Stimulated activated CD8-positive, alpha-beta memory T cell treated with anti-CD3 and anti-CD28 coated beads, Interleukin-4, amount 100 ng/mL, for 4 hours (primary cell): ENCODE results near the gene ALOX15B.
A peak's percentile ranks its signal among the peaks of the same experiment; 100 is the strongest.

Source experiments
- DNase-seq, 2 donors: peaks; one replicate each; pipeline ENCODE4 v3.0.0-alpha.2; 2020; ENCODE audit warnings: low read depth in 2 of 2, low spot score in 1 of 2

Gene ALOX15B

GRCh38 chr17:8038954-8039610 is at the start of gene ALOX15B:
Gene ALOX15B, plus strand, starts transcription at chr17:8039059. Its CDS starts 97 bp downstream, at chr17:8039156.
- DNase-seq: no peak

DNA sequence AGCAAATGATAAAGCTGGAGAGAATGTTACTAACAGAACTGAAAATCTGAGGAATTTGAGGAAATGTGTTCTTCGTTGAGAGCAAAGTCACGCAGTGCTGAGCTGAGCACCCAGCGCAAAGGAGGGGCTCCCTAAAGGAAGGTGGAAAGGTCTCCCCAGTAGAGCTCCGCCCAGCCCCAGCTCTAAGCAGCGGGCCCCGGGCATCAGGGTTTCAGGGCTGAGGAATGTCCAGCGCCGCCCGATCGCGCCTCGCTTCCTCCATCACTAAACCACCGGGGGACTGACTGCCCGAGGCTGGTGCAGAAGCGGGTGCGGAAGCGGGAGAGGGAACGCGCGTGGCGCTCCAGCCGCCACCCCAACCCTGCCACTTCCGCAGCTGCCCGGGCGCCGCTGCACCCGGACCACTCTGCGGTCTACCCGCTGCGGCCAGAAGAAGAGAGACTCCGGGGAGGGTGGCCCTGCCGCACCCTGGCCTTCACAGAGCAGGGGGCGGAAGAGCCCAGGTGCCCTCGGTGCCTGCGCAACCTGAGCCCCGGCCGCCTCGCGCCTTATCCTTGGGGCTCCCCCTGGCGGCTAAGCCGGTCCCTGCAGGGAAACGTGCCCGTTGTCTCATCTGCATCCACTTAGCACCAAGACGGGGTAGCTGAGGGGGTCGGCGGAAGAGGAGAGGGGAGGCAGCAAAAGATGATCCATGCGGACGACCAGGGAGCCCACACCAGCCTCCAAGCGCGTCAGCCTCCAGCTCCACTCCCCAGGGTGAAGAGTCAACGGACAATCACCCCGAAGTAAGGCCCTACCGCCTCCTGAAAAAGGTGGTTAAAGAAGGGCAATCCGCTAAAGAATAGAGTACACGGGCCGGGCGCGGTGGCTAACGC is 48.8 kb upstream of the ALOX15B start:
- peak; percentile 80 to 99 for DNase-seq

DNA sequence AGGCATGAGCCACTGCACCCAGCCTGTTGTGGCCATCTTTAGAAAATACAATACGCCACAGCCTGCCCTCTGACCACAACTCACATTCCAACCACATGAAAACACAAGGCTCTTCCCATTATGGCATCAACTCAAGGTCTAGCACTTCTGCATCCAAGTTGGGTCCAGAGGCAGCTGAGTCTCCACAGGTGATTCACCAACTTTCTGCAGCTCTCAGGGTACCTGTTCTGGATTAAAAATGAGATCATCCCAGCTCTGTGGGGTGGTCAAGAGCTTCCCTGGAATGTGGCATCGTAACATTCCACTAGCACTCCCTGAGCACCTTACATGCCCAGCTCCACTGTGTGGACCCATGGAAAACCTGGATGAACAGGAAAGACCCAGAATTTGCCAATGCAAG is 46.3 kb upstream of the ALOX15B start:
- no peak for DNase-seq

DNA sequence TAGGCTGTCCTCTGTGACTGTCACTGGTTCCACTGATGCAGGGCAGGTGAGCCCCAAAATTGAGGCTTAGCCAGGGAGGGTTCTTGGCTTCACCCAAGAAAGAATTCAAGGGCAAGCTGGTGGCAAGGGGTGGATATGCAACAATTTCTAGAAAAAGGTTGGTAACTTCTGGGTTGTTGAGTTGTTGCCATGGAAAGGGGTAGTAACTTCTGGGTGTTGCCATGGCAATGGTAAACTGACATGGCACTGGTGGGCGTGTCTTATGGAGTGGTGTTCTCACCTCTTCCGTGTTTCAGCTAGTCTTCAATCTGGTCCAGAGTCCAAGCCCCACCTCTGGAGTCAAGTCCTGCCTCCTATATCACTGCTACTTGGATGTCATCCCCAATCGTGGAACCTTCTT is 45.9 kb upstream of the ALOX15B start:
- no peak for DNase-seq

GRCh38 chr17:7993972-7994589 is 44.8 kb upstream of the ALOX15B start:
- DNase-seq: no peak

GRCh38 chr17:7995724-7996123 is 43.1 kb upstream of the ALOX15B start:
- no peak for DNase-seq

GRCh38 chr17:7997186-7997585 is 41.7 kb upstream of the ALOX15B start:
- DNase-seq: no peak

GRCh38 chr17:8001976-8002720 is 36.7 kb upstream of the ALOX15B start, which contains the start of gene GUCY2D:
Gene GUCY2D, plus strand, starts transcription at chr17:8002615. Its CDS starts 433 bp downstream, at chr17:8003048.
- no peak for DNase-seq

DNA sequence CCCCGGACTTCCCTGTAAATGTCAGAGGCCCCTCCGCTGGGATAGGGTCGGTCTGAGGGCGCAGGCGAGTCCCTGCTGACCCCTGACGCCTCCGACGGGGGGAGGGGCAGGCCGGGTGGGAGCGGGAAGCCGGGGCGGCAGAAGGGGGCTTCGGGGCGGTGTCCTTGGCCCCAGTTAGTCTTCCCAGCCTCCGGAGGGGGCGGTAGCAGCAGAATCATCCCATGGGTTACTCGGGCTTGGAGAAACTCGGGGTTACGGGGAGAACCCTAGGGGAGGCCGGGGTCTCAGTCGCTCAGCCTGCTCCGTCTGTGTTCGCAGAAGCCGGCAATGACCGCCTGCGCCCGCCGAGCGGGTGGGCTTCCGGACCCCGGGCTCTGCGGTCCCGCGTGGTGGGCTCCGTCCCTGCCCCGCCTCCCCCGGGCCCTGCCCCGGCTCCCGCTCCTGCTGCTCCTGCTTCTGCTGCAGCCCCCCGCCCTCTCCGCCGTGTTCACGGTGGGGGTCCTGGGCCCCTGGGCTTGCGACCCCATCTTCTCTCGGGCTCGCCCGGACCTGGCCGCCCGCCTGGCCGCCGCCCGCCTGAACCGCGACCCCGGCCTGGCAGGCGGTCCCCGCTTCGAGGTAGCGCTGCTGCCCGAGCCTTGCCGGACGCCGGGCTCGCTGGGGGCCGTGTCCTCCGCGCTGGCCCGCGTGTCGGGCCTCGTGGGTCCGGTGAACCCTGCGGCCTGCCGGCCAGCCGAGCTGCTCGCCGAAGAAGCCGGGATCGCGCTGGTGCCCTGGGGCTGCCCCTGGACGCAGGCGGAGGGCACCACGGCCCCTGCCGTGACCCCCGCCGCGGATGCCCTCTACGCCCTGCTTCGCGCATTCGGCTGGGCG is 35.9 kb upstream of the ALOX15B start:
- no peak for DNase-seq

DNA sequence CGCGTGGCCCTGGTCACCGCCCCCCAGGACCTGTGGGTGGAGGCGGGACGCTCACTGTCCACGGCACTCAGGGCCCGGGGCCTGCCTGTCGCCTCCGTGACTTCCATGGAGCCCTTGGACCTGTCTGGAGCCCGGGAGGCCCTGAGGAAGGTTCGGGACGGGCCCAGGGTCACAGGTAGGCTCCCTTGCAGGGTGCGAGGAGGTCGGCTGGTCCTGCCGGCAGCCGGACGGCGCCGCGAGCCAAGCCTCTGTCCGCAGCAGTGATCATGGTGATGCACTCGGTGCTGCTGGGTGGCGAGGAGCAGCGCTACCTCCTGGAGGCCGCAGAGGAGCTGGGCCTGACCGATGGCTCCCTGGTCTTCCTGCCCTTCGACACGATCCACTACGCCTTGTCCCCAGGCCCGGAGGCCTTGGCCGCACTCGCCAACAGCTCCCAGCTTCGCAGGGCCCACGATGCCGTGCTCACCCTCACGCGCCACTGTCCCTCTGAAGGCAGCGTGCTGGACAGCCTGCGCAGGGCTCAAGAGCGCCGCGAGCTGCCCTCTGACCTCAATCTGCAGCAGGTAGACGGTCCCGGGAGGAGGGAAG is 35.2 kb upstream of the ALOX15B start:
- no peak for DNase-seq

GRCh38 chr17:8004899-8005298 is 34.0 kb upstream of the ALOX15B start:
- DNase-seq: no peak

DNA sequence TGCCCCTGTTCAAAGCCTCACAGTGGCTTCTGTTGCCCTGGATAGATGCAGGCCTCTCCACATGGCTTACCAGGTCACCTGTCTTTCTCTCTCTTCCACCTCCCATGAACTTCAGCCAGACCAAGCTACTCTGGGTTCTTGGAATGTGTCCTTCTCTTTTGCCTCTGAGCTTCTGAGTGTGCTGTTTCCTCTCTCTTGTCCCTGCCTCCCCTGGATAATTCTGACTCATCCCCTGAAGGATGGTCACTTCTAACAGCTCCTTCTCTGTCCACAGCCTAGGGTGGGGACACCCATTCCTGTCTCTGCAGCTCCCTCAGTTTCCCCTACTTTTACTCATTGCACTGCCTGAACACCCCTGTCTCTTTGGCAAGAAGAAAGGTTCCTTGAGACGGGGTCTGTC is 33.5 kb upstream of the ALOX15B start:
- no peak for DNase-seq

- no peak for DNase-seq
Observed at GRCh38 chr17:8005967-8006730, 32.7 kb upstream of the ALOX15B start.

- DNase-seq: no peak
Observed at GRCh38 chr17:8006836-8007680, 31.8 kb upstream of the ALOX15B start.

- no peak for DNase-seq
Observed at GRCh38 chr17:8007836-8008235, 31.0 kb upstream of the ALOX15B start.

GRCh38 chr17:8012045-8012580 is 26.7 kb upstream of the ALOX15B start:
- no peak for DNase-seq

GRCh38 chr17:8012996-8013640 is 25.7 kb upstream of the ALOX15B start:
- no peak for DNase-seq
